Osteoblast (primary cell): Measurements from ENCODE around the gene CKAP5. TPM values are rescaled to one million over a fixed set of nuclear protein-coding genes. Genes with fewer than 3 reads are reported as not detected.
"Not testable (repeated sequence)": the region's sequence is repeated elsewhere in the genome, so short reads cannot be mapped to it uniquely, and the experiment has no call there.

Experiments
- DNase-seq: peaks from one replicate; pipeline ENCODE4 v3.0.0; 2011; ENCODE audit warnings: low spot score, mixed read lengths; ENCODE audit not compliant: insufficient read length; ENCODE audit errors: missing footprints
- H2AFZ ChIP-seq: 2 replicates; pipeline ENCODE4 v1.6.0; 2011; ENCODE audit warnings: mild to moderate bottlenecking, low read length
- H3K27ac ChIP-seq: 2 replicates; pipeline ENCODE4 v1.5.1; 2011; ENCODE audit warnings: mild to moderate bottlenecking, low read depth, low read length, moderate library complexity
- H3K27me3 ChIP-seq: 2 replicates; pipeline ENCODE4 v1.6.0; 2012; ENCODE audit warnings: mild to moderate bottlenecking, control low read depth, inconsistent platforms, low read length, moderate library complexity; ENCODE audit not compliant: insufficient read depth
- H3K36me3 ChIP-seq: 2 replicates; pipeline ENCODE4 v1.5.1; 2011; ENCODE audit warnings: mild to moderate bottlenecking, low read length, control low read depth, moderate library complexity; ENCODE audit not compliant: insufficient read depth
- H3K4me1 ChIP-seq: 2 replicates; pipeline ENCODE4 v1.5.1; 2011; ENCODE audit warnings: mild to moderate bottlenecking, low read length, control low read depth, moderate library complexity; ENCODE audit not compliant: insufficient read depth
- H3K4me2 ChIP-seq: 2 replicates; pipeline ENCODE4 v1.6.0; 2011; ENCODE audit warnings: mild to moderate bottlenecking, low read length; ENCODE audit not compliant: insufficient read depth
- H3K4me3 ChIP-seq: fragments of 200-600 bp; sonication (generic); 3 replicates; pipeline ENCODE4 v1.5.1; 2012; ENCODE audit warnings: mild to moderate bottlenecking, low read length, inconsistent platforms; ENCODE audit not compliant: insufficient read depth
- H3K79me2 ChIP-seq: 2 replicates; pipeline ENCODE4 v1.6.0; 2012; ENCODE audit warnings: mild to moderate bottlenecking, low read length, control low read depth, inconsistent platforms; ENCODE audit not compliant: insufficient read depth
- H3K9me3 ChIP-seq: 2 replicates; pipeline ENCODE4 v1.5.1; 2011; ENCODE audit warnings: low read depth, low read length, control low read depth
- H4K20me1 ChIP-seq: 2 replicates; pipeline ENCODE4 v1.6.0; 2012; ENCODE audit warnings: mild to moderate bottlenecking, low read length, control low read depth; ENCODE audit not compliant: insufficient read depth
- total RNA-seq: library from RNA; depleted of rRNA; stranded (reverse); fragments of >200 nt; gene quantifications from 2 replicates; pipeline ENCODE4 v1.2.3, GENCODE V29; 2012
- TF ChIP-seq, protein P1 (sequence below): IDR thresholded peaks from 2 replicates; pipeline ENCODE4 v1.5.1; 2011; ENCODE audit warnings: mild to moderate bottlenecking, low read depth, low read length, moderate library complexity; ENCODE audit errors: extremely low read depth

The CKAP5 gene
- total RNA-seq, 1 donor, result 56.5 TPM

DNA sequence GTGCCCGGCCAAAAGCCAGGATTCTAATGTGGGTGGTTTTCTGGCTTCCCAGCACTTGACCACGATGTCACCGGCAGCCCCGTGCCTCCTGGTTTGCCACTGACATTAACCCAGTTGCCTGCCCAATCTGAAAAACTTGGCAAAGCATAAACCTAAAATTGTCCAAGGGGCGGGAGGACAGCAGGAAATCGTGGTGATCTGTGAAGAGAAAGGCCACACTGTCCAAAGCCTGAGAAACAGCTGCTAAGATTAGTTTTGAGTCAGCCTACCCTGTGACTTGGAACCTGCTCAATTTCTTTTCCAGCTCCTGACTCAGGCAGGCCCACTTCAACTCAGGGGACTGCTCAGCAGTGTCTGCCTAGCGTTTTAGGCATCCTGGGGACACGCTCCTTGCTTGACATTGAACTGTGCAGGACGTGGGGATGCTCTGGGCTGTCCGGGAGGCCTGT, 135.2 kb downstream of the CKAP5 start:
- Histone ChIP-seq H3K27me3 (no peaks in the 10 kb centered on the region), H3K79me2 (peaks cover 1% of the 10 kb centered on the region), H3K4me2 (peak overlapping the region; percentile 27)

DNA sequence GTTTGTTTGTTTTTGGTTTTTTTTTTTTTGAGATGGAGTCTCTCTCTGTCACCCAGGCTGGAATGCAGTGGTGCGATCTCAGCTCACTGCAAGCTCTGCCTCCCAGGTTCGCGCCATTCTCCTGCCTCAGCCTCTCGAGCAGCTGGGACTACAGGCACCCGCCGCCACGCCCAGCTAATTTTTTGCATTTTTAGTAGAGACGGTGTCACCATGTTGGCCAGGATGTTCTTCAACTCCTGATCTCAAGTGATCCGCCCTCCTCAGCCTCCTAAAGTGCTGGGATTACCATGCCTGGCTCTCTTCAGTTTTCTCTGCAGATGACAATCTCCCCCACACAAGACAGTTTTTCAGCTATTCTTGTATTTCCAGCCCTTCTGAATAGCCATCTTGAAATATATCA, 136.7 kb downstream of the CKAP5 start:
- H3K4me3 ChIP-seq, DNase-seq, H3K27ac ChIP-seq, H3K4me2 ChIP-seq, H3K9me3 ChIP-seq, H2AFZ ChIP-seq, H3K27me3 ChIP-seq, H4K20me1 ChIP-seq: not testable (repeated sequence)
- peaks cover 20% of the 10 kb centered on the region for H3K36me3 ChIP-seq
- H3K4me1 ChIP-seq, result peaks cover 25% of the 10 kb centered on the region
- H3K79me2 ChIP-seq, result peaks cover 12% of the 10 kb centered on the region

More for the DNA sequence above, 135.2 kb downstream of the CKAP5 start:
- peak overlapping the region; percentile 56 for H2AFZ ChIP-seq
- peak; percentile 92 for DNase-seq
- H4K20me1 ChIP-seq, result peaks cover 3% of the 10 kb centered on the region
- H3K4me1 ChIP-seq, result peaks cover 31% of the 10 kb centered on the region
- TF ChIP-seq, protein P1, sequence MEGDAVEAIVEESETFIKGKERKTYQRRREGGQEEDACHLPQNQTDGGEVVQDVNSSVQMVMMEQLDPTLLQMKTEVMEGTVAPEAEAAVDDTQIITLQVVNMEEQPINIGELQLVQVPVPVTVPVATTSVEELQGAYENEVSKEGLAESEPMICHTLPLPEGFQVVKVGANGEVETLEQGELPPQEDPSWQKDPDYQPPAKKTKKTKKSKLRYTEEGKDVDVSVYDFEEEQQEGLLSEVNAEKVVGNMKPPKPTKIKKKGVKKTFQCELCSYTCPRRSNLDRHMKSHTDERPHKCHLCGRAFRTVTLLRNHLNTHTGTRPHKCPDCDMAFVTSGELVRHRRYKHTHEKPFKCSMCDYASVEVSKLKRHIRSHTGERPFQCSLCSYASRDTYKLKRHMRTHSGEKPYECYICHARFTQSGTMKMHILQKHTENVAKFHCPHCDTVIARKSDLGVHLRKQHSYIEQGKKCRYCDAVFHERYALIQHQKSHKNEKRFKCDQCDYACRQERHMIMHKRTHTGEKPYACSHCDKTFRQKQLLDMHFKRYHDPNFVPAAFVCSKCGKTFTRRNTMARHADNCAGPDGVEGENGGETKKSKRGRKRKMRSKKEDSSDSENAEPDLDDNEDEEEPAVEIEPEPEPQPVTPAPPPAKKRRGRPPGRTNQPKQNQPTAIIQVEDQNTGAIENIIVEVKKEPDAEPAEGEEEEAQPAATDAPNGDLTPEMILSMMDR, result no peak
- H3K9me3 ChIP-seq, result no peaks in the 10 kb centered on the region
- peaks cover 5% of the 10 kb centered on the region for H3K36me3 ChIP-seq
- H3K4me3 ChIP-seq, result no peak overlapping the region
- peak overlapping the region; percentile 94 for H3K27ac ChIP-seq

DNA sequence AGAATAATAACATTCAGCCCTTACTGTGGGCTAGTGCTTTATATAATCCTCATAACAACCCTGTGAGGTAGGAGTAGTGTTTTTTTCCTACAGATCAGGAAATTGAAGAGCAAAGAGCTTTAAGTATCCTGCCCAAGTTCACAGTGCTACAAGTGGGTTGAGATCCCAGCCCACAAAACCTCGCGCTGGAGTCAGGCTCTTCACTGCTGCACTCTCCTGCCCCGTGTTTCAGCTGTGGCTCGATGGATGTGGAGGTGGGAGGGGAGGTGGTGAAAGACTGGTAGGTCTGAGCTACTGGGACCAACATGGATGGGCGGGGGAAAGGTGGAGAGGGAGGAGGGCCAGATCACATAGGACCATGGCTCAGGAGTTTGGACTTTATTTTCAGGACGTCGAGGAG, 139.2 kb downstream of the CKAP5 start:
- Histone ChIP-seq H3K4me3 (no peak overlapping the region), H2AFZ (no peak overlapping the region), H3K9me3 (no peaks in the 10 kb centered on the region), H3K27me3 (no peaks in the 10 kb centered on the region), H3K27ac (no peak overlapping the region), H4K20me1 (peaks cover 16% of the 10 kb centered on the region), H3K36me3 (peaks cover 40% of the 10 kb centered on the region), H3K4me1 (peaks cover 17% of the 10 kb centered on the region), H3K4me2 (no peak overlapping the region), H3K79me2 (peaks cover 33% of the 10 kb centered on the region)
- no peak for DNase-seq
- TF ChIP-seq, protein P1, result no peak

DNA sequence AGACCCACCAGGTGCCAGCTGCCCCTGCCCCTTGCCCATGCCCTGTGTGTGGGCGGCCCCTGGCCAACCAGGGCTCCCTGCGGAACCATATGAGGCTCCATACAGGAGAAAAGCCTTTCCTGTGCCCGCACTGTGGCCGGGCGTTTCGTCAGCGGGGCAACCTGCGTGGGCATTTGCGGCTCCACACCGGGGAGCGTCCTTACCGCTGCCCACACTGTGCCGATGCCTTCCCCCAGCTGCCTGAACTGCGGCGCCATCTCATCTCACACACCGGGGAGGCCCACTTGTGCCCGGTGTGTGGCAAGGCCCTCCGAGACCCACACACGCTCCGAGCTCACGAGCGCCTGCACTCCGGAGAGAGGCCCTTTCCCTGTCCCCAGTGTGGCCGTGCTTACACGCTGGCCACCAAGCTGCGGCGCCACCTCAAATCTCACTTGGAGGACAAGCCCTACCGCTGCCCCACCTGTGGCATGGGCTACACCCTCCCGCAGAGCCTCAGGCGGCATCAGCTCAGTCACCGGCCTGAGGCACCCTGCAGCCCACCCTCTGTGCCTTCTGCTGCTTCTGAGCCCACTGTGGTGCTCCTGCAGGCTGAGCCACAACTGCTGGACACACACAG, 140.9 kb downstream of the CKAP5 start:
- peaks cover 47% of the 10 kb centered on the region for H3K79me2 ChIP-seq
- peaks cover 44% of the 10 kb centered on the region for H3K36me3 ChIP-seq
- no peak overlapping the region for H3K27ac ChIP-seq
- H3K4me3 ChIP-seq, result no peak overlapping the region
- H3K4me2 ChIP-seq, result no peak overlapping the region
- TF ChIP-seq, protein P1, result no peak
- DNase-seq, result no peak
- no peaks in the 10 kb centered on the region for H3K9me3 ChIP-seq
- H2AFZ ChIP-seq, result no peak overlapping the region
- no peaks in the 10 kb centered on the region for H3K27me3 ChIP-seq
- H4K20me1 ChIP-seq, result peaks cover 16% of the 10 kb centered on the region
- H3K4me1 ChIP-seq, result peaks cover 7% of the 10 kb centered on the region
